ENCODE results near the gene PGM2L1.
"Not testable (repeated sequence)": the region's sequence is repeated elsewhere in the genome, so short reads cannot be mapped to it uniquely, and the experiment has no call there.

The PGM2L1 gene

DNA sequence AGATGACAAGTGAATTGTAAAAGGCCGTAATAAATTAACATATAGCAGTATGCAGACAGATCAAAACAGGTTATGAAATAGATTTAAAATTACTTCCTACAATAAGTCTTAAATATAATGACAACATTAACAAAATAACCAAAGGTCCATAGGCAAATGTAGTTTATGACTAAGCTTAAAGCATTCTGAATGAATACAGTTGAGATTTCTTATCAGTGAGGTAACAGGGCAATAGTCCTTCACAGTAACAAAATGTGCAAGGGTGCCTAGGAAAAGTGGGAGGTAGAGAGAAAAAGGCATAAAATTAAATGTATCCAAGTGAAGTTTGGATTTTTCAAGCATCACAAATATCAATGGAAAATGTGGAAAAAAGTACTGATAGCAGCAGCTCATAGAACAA is 65.9 kb downstream of the PGM2L1 start:
- no peak for DNase-seq

GRCh38 chr11:74331000-74331399 is 67.2 kb downstream of the PGM2L1 start:
- DNase-seq = not testable (repeated sequence)

GRCh38 chr11:74330075-74330858 is 68.0 kb downstream of the PGM2L1 start:
- no peak for DNase-seq

DNA sequence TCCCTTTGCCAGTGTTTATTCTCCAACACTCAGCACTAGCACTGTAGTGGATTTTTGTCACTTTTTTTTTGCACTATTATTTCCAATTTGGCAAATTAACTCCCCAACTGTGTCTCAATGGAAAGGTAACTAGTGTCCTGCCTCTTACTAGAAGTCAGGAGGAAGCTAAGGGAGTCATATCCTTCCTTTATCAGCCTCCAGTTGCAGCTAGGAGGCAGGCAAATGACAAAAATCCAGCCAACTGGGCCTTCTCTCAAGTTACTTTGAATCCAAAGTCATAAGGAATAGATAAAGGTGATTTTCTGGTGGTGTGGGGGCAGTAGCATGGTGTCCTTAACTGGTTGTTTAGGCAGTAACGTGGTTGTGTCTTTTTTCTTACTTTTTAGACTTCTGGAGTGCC is 71.2 kb downstream of the PGM2L1 start:
- DNase-seq = no peak

GRCh38 chr11:74326665-74327064 is 71.6 kb downstream of the PGM2L1 start:
- DNase-seq = no peak

GRCh38 chr11:74325649-74326645 is 72.3 kb downstream of the PGM2L1 start:
- no peak for DNase-seq

DNA sequence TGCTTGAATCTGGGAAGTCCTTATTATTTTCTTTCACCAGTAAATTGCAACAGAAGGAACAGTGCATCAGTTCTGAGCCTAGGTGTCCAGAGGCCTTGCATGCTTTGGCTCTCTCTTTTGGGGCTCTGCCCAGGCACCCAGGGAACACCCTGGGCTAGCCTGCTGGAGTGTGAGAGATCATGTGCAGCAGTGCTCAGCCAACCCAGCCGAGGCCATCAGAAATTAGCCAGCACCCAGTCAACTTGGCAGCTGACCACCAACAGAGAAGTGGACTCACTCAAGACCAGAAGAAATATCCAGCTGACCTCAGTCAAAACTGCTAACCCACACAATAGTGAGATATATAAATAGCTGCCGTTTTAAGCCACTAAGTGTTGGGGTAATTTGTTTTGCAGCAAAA is 75.6 kb downstream of the PGM2L1 start:
- no peak for DNase-seq

DNA sequence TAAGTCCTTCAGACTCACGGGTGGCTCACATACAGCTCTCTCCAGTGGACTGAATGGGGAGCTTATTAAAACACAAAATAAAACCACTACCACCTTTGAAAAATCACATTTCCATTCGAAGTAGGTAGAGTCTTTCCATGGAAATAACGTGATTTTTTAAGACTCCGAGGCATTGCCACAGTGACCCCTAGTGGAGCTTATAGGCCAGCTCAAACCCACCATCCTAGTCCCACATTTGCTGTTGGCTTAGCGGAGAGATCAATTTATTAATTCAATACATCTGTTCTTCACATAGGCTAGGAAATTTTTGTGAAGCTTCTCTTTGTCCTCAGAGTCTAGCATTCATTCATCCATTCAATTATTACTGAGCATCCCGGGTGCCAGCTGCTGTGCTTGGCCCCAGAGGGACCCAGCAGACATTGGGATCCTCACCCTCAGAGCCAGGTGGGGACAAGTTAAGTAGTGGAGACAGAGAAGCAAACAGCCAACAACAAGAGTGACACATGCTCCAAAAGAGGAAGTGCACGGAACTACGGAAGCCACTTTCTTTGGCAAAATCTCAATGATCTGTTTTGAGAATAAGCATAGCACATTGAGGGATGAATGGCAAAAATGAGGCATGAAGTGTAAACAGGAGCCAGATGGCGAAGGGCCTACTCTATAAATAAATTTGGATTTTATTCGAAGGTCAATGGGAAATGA is 76.6 kb downstream of the PGM2L1 start:
- no peak for DNase-seq

GRCh38 chr11:74320538-74320937 is 77.7 kb downstream of the PGM2L1 start:
- DNase-seq = no peak

DNA sequence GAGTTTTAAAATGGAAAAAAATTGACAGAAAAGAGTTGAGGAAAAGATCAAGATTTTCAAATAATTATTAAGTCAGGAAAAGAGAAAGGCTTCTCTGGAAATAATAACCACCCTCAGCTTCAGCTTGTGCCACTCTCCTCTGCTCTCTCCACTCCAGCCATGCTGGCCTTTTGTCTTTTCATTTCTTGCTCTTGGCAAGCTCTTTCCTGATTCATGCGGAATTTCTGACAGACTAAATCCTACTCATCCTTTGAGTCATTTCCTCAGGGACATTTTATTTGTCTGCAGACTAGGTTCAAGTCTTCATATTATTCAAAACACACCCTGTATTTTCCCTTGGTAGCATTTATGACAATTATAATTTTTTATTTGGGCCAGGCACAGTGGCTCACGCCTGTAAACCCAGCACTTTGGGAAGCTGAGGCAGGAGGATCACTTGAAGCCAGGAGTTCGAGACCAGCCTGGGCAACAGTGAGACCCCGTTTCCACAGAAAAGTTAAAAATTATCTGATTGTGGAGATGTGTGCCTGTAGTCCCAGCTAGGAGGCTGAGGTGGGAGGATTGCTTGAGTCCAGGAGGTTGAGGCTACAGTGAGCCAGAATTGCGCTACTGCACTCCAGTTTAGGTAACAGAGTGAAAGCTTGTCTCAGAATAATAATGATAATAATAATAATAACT is 79.0 kb downstream of the PGM2L1 start:
- DNase-seq = no peak

DNA sequence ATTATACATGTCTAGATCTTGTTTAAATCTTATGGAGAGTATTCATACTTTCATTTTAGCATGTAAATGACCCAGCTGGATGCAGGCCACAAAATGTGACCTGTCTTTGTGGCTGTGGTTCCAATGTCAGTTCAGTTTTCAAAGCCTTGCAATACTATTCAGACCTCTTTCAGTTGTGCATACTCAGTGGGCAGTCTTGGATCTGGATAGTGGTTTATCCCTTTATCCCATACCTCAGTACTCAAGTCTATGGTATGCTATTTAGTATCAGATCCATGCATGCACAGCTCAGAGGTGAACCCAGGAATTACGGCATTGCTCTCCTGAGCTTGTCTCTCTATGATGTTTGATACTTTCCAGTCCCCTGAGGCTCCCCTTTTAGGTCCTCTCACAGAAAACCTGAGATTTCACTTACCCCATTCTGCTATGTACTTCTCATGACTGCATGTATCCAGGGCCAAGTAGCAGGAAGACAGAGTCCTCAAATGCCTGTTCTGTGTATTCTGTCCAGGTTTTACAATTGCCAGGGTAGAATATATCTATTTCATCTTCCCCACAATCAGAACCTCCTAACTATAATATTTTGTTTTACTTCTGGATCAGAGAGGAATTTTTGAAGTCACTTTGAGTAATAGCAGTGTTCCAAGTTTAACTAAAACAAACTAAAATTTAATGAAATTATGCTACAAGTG is 79.8 kb downstream of the PGM2L1 start:
- DNase-seq = no peak

DNA sequence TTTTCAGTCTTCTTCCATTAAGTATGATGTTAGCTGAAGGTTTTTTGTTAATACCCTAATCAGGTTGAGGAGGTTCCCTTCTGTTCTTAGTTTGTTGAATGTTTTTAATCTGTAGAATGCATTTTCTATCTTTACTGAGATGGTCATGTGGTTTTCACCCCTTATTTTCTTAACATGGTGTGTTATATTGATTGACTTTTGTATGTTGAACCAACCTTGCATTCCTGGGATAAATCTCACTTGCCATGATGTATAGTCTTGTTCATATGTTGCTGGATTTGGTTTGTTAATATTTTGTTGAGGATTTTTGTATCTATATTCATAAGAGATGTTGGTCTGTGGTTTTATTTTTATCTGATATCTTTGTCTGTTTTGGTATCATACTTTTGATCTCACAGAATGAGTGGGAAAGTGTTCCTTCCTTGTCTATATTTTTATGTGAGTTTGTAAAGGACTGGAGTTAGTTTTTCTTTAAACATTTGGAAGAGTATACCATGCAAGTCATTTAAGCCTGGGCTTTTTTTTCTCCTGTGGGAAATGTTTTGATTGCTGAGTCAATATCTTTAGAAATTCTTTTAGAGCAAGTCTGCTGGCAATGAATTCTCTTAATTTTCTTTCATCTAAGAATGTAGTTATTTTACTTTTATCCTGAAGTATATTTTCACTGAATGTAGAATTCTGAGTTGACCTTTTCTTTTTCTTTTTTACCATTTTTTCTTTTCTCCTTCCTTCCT is 81.3 kb downstream of the PGM2L1 start:
- DNase-seq = no peak

DNA sequence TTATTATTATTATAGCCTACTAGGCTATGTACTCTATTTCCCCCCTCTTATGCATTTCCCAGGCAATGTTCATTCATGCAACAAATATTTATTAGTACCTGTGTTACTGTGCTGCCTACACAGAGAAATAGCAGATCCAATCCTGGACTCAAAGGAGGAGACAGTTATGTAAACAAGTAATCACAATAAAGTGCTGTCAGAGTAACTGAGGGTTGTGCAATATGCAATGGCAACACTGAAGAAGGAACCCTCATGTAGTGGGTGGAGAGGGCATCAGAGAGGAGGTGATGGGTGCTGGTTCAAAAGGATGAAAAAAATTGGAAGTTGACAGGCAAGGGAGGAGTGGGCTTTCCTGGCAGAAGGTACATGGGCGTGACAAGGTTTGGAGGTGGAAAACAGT is 85.9 kb downstream of the PGM2L1 start:
- DNase-seq = no peak

DNA sequence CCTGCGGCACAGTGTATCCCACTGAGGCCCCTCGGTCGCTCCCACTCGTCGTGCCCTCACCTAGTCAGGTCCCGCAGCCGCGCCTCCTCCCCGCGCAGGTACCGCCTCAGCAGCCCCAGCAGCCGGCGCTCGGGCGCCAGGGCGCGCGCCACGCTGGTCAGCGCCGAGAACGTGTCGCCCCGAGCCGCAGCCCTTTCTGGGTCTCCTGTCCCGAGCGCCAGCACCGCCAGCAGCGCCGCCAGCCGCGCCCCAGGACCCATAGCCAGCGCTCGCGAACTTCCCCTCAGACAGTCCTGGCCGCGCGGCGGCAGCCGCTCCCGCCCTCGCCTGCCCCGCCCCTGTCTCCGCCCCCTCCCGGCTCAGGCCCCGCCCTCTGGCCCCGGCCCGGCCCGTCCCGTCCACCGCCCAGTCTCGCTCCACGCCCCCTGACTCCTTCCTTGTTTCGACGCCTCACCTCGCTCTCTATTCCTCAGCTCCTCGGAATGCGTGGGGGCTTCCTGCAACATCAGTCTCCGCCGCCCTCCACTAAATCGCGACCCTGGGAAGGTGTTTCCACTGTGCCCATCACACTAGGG is 86.8 kb downstream of the PGM2L1 start, which contains the start of gene P4HA3:
Gene P4HA3, minus strand, starts transcription at position 289 of the 575 bp plus-strand sequence. Its CDS starts 29 bp downstream, at position 260.
- peak; percentile 80 for DNase-seq

DNA sequence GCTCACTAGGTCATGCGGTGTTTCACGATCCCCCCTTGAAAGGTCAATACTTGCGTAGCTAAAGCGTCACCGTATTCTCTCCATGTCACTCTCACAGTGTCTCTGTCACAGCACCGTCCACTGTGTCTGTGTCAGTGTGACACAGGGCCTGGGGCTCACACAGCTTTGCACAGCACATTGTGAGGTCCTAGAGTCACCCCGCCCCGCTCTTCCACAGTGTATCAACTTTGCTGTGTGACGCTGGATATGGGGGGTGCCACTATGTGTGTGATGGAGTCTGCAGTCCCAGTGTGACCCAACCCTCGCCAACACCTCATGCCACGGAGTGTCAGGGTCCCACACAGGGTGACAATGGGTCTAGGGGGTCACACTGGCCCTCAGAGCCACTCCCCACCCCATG is 87.4 kb downstream of the PGM2L1 start:
- DNase-seq = no peak

- no peak for DNase-seq
Measured at GRCh38 chr11:74307434-74307833, 90.8 kb downstream of the PGM2L1 start.

- no peak for DNase-seq
Measured at GRCh38 chr11:74306435-74307175, 91.6 kb downstream of the PGM2L1 start.

GRCh38 chr11:74299015-74299414 is 99.2 kb downstream of the PGM2L1 start:
- no peak for DNase-seq

DNA sequence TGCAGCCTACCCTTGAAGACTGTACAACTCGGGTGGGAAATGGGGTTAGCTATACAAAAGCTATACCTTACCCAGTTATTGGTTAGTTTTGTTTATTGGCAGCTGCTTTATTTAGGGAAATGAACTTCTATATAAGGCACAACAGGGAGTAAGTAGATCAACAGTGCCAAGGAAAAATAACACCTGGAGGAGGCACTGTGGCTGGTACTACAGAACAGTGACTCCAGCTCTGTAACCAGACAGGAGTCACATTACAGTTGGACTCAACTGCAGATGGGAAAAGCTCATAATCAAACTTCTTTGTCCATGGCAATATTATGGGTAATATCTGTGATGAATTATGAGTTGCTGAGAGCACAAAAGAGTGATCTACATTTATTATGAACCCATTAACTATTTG is 100.7 kb downstream of the PGM2L1 start:
- no peak for DNase-seq

GRCh38 chr11:74288911-74289310 is 109.3 kb downstream of the PGM2L1 start:
- no peak for DNase-seq

All from activated CD8-positive, alpha-beta memory T cell treated with anti-CD3 and anti-CD28 coated beads for 24 hours (primary cell).